Activated CD4-positive, alpha-beta T cell treated with anti-CD3 and anti-CD28 coated beads for 4 hours (primary cell): ENCODE data around the gene ZFAND3.

Experiments used
- DNase-seq, 2 donors: peaks; one replicate each; pipeline ENCODE4 v3.0.0-alpha.2; 2020

ZFAND3 gene

GRCh38 chr6:38062066-38062465, 242.5 kb downstream of the ZFAND3 start:
- DNase-seq: no peak

GRCh38 chr6:38063973-38064372, 244.4 kb downstream of the ZFAND3 start:
- DNase-seq: no peak

DNA sequence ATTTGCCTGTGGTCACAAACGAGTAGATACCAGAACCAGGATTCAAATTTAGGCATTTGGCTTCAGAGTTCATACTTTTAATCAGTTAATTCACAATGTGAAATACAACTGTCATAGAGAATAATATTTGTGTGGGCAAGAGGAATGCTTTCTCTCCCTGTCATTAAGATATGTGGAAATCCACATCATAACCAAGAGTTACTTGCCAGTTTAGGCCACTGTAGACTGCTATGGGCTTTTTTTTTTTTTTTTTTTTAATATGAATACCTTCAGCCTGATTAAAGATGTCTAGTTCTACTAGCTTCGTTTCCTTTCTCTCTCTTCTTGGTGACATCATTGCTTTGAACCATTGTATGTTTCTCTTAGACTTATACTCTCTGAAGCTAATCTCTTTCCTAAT, 244.9 kb downstream of the ZFAND3 start:
- DNase-seq: no peak

DNA sequence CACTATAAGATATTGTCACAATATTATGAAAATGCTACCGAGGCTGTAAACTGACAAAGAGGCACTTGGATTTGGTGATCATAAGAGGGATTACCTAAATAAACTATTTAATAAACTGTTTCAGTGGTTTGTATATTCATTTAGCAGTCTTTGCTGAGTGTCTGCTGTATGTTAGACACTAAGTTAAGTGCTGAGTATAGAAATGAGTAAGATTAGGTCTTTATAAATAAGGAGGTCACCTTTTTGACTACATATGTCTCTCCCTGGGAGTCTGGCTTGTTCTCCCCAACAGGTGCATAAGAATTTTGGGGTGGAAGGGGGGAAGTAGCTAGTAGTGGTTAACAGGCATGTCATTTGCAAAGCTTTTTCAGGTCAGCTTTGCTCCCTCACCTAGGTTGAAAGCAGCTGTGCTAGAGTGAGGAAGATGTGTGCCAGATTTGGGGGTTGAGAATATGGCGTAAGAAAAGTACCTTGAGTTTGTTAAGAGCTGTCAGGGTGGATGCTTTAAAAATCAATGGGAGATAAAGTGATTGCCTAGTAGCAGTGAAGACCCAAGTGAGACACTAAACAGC, 246.3 kb downstream of the ZFAND3 start:
- DNase-seq: no peak

DNA sequence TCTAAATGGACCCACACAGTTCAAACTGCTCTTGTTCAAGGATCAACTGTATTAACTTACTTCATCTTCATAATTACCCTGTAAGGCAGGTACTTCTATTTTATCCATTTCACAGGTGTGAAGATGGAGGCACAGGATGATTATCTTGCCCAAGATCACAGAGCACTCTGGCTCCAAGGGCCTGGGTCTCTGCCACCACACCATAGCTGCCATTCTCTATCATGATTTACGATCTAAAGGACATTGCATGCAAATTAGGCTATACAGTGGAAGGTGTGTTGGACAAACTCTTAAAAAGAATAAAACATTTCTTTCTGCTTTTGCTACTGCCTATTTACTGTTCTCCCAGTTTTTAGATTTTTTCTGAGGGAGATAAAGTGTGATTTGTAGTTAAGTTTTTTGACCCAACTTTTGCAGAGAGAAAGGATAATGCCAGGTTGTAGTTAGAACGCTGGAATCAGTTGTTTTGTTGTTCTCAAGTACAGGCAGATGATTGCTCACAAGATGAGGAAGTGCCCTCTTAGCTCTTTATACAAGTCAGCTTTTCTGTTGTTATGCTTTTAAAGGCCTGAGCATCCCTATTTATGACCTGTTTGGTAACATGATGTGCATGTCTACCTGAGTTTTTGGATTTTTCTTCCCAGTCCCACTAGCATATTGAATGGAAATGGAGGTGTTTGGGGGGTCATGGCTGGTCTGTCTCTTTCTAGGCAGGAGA, 247.9 kb downstream of the ZFAND3 start:
- DNase-seq: no peak

DNA sequence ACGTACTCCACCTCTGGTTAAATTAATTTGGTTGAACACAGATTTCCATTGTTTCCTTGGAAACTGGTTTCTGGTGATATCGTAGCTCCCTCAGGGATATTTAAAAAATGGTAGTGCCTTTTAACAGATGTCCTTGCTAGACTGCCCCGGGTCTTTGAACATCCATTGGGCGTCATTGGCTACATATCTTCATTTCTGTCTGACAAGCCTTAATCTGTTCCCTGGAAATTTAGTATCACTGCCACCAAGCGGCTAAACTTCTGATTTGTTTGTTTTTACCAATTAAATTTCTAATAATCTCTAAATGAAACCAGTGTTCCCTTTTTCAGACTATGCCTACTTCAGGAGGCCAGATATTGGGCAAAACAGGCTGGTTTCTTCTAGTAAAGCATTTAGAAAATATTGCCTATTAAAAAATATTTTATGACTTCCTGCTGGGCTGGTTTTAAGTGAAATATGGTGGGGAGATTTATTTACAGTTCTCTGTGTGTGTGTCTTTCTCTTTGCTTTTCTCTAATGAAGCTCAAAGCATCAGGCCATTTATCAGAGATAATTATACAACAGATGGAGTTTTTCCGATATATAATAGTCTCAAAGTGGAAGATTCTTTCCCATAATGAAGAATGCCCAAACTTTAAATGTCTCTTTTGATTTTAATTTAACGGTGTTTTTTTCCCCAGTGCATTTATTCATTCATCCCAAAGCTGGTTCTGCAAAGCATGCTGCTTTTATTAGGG, 249.5 kb downstream of the ZFAND3 start:
- DNase-seq: no peak

DNA sequence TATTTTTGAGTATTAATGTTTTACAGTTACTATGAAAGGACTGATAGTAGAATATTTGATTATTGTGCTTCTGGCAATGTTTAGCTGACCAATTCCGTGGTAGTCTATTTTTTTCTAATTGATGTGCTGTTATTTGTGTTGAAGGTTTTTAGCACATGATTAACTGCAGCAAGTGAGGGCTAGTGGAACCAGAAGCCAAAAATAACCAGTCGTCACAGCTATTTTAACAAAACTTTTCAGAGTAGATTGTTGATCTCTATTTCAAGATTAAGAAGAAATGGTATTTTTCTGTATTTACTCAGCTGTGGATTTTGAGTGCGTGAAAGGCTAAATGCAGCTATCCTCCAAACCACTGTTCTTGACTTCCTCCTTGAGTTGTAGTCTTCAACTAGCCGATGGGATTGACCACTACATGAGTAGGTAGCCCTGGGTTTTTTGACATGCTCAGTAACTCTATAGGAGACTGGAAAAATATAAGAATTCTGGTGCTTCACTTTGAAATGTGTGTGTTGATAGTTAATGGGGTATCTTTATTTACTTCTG, 258.0 kb downstream of the ZFAND3 start:
- no peak for DNase-seq

DNA sequence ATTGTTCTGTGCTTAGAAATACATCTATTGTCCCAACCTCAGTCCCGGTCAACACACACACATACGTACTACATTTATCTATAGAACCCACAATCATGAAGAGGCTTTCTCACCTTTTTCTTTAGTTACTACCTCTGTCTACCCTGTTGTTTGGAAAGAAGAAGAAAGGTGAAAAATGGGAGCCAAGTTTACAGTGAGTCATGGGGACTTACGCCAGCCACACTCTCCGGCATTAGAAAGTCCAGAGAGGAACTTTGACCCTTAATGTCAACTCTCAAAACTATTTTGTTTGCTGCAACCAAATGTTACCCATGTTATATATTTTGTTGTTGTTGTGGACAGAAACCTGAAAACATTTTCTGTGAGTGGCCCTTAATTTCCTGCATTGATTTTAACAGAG, 259.1 kb downstream of the ZFAND3 start:
- no peak for DNase-seq

GRCh38 chr6:38079107-38079506, 259.6 kb downstream of the ZFAND3 start:
- no peak for DNase-seq

DNA sequence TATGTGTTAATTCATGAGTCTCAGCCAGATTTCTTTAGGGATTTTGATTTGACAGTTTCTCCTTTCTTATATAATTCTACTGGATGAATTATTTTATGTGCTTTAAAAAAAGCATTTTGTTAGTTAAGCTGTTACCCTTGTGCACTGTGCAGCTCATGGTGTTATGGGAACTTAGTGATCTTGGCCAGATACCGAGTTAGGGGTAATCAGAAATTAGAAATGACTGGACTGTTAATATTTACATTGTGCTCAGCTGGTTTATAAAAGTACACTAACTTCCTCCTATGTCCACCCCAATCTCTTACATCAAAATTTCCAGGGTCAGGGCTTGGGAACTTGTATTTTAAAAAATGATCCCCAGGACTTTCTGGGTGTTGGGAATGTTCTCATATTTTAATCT, 260.0 kb downstream of the ZFAND3 start:
- no peak for DNase-seq

DNA sequence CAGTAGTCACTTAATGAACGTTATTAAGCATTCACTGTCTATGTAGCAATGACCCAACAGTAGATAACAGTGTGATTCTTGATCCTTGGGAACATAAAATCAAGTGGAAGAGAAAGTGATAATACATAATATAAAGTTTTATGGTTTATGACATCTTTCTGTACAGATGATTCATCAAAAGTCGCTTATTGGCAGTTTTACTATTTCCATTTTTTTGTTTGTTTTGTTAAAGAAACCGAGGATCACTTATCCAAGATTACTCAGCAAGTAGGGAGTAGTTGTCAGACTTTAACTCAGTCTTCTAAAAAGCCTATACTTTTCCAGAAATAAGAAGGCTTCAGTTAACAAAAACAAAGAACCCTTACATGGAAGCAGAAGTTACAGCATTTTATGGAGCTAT, 260.8 kb downstream of the ZFAND3 start:
- DNase-seq: no peak

DNA sequence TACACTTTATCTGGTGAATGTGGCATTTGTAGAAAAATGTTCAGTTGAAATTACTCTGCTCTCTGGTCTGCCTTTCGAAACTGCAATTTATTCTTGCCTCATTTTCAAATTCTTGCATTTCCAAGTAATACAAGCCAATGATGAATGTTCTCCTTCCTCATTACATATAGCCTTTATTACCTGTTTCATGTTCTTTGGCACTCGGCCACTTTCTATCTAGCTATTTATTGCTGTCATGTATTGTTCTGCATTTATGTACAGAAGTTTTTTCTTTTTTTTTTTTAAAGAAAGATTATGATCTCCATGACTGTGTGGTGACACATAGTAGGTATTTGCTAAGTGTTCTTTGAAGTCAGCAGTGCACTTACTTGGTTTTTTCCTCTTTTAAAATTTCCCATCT, 261.4 kb downstream of the ZFAND3 start:
- DNase-seq: no peak

GRCh38 chr6:38085031-38085430, 265.5 kb downstream of the ZFAND3 start:
- DNase-seq: no peak

DNA sequence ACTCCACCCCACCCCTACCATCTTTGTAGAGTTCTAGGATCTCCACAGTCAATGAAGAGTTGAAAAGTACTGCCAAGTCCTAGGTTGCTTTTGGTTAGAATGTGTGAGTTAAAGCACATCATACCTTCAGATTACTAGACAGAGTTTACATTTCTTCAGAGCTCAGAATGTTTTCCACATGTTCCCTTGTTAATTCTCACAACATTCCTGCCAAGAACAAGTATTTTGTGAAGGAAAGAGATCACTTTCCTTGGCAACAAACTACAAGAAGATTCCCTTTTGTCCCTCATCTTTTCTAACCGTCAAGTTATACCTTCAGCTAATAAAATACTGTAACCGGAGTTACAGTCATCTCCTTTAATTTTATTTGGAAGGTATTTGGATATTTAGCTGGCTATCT, 266.8 kb downstream of the ZFAND3 start:
- DNase-seq: no peak

GRCh38 chr6:38088010-38088409, 268.5 kb downstream of the ZFAND3 start:
- no peak for DNase-seq

DNA sequence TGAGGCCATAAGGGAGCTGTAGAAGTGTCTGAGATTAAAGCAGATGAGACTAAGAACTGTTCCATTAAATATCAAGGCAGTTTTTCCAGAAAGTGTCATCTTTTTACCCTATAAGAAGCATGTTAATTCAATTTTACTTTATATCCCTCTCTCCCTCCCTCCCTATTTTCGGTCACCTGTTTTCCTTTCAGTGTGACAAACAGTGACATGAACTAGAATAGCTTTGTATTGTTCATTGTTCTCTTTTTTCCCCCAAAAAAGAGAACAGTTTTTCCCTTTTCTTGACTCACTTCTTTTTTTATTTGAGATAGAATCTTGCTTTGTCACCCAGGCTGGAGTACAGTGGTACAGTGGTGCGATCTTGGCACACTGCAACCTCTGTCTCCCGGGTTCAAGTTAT, 269.3 kb downstream of the ZFAND3 start:
- no peak for DNase-seq

DNA sequence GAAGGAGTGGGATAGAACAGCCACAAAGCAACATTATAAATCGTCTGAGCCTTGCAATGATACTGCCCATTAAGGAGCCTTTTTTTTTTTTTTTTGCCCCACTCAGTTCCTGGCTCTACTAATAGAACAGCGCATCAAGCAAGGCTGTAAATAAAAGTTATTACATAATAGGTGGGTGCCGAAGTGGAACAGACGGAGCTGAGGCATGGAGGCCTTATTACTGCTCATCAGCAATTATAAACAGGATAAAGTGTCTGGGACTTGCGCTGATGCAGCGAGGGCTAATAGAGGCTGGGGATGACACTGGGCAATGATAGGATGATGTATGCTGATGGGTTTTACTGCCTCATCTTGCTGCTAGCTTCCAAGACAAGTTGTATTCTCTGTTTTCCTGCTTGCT, 272.1 kb downstream of the ZFAND3 start:
- no peak for DNase-seq

DNA sequence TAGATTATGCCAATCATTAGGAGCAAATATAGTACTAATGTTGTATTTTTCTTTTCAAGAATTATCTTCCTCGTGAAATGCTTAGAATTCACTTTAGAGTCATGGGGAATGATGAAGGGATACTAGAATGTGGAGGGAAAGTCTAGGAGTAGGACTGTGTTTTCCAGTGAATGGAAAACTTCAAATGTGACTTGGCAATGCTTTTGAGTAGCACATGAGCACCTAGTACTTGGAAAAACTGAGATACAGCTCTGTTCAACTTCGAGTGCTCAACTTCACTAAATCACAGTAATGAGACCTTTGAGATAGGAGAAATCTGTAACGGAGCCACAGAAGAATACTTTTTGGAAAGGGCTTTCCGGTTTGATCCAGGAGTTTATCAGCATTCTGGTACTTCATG, 272.9 kb downstream of the ZFAND3 start:
- DNase-seq: no peak

- no peak for DNase-seq
Observed at GRCh38 chr6:38092964-38093363, 273.4 kb downstream of the ZFAND3 start.

GRCh38 chr6:38095054-38095453, 275.5 kb downstream of the ZFAND3 start:
- no peak for DNase-seq

GRCh38 chr6:38099221-38099620, 279.7 kb downstream of the ZFAND3 start:
- DNase-seq: no peak

DNA sequence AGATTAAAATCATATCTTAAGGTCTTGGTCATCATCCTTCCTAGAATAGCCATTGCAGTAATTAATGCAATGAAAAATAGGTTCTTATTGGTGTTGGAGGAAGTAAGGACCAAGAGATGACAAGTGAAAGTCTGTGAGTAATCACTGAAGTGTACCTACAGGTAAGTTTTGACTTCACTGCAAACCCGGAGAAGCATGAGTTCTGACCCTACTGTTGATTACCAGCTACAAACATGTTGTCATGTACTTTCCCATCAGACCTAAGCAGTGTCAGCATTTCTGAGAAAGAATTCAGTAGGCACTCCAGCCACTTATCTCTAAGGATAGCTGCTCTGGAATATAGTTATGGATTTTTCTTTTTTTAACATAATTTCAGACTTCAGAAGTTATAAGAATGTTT, 280.9 kb downstream of the ZFAND3 start:
- no peak for DNase-seq

DNA sequence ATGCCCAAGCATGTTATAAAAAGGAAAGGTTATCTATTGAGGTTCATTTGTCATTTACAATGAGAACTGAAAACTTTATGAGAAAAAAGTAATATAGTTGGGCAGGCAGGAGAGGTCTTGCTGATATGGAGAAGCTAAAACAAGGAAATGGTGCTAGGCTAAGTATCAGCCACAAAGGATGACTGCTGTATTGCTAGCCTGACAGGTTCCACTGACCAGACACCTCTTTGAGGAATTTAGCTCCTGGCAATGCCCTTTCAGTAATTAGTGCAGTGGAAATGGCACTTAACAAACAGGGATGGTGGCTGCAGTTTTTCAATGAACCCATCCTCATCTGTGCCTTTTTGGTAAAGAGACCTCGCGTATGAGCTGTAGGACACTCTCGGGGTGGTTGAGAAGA, 284.4 kb downstream of the ZFAND3 start:
- no peak for DNase-seq

- no peak for DNase-seq
Observed at GRCh38 chr6:38105066-38105465, 285.5 kb downstream of the ZFAND3 start.
